Spleen (tissue), 7 donors: ENCODE data around the gene TRIM14.

Experiments used
- CTCF ChIP-seq, 11 experiments: fragments of 200-600 bp in 7 of 11; fragments of 450-650 bp in 4 of 11; sonication (generic) in 4 of 11; IDR thresholded peaks in 8 of 11; conservative IDR thresholded peaks in 3 of 11; 1 replicate in 7 of 11; 2 replicates in 4 of 11; pipeline versions ENCODE4 v1.4.0 to v1.8.0; 2016 to 2021; ENCODE audit warnings: antibody characterized with exemption in 11 of 11, inconsistent platforms in 4 of 11, mild to moderate bottlenecking in 1 of 11
- POLR2A ChIP-seq, 3 donors: fragments of 450-650 bp; IDR thresholded peaks; one replicate each; pipeline ENCODE4 v1.5.1; 2017; ENCODE audit warnings: antibody characterized with exemption in 3 of 3, mild to moderate bottlenecking in 1 of 3
- POLR2AphosphoS5 ChIP-seq, 3 donors: sonication (generic); formaldehyde crosslinking; IDR thresholded peaks; one replicate each; pipeline ENCODE4 v1.5.1; 2017; ENCODE audit warnings: antibody characterized with exemption in 3 of 3
- donor health status: DM: no; HTN: no; CAD: no; lungs with moderate emphysema.
- donor health status: DM: no; HTN: no; CAD: no.
- donor health status: DM: no; HTN: no; CAD: no.

DNA sequence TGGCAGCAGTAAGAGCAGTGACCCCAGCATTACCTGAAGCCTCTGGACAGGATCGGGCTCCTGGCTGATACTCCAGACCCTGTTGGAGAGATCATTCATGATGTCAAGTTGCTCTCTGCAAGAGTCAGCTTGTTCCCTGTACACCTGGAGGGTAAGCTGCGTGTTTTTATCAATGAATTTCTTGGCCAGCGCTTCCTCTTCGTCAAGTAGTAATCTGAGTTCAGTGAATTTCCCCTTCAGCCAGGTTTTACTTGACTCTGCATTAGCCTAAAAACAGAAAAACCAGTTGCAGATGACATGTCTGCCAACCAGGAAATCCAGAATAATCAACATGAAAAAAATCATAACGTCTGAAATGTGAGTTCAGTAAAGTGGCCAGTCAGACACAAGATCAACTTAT, 19.1 kb downstream of the TRIM14 start:
- TF ChIP-seq POLR2AphosphoS5 (IDR thresholded peaks at IDR 0.05) (no peak), POLR2A (IDR thresholded peaks at IDR 0.05) (no peak), CTCF (IDR thresholded peaks at IDR 0.05 in 8 of 11, conservative IDR thresholded peaks at IDR 0.05 in 3 of 11) (no peak)
